ENCODE measurements around the gene PCDHGA9. TPM values are rescaled to one million over a fixed set of nuclear protein-coding genes. Genes with fewer than 3 reads are reported as not detected.
"Not testable (repeated sequence)": the region's sequence is repeated elsewhere in the genome, so short reads cannot be mapped to it uniquely, and the experiment has no call there.

The PCDHGA9 gene
- total RNA-seq, 4 donors from 2014 or later = 0.95 to 4.0 (median 1.5) TPM

- TF ChIP-seq POLR2A (IDR thresholded peaks at IDR 0.05) = no peak
- ATAC-seq (no peak), DNase-seq (no peak)
- Histone ChIP-seq H3K36me3 (no peaks in the 10 kb centered on the region), H3K27me3 (peaks cover 0 to 15% (median 8%) of the 10 kb centered on the region in 3 donors), H3K27ac (no peak overlapping the region), H3K4me1 (peaks cover 0 to 4% of the 10 kb centered on the region in 2 donors), H3K4me3 (peak overlapping the region in 1 of 4 donors; percentile 50), H3K9me3 (peaks cover 0 to 13% (median 4%) of the 10 kb centered on the region in 3 donors)
- intact Hi-C loops (cut with DNase I; ENCODE audit: low total_unique reads) (loop anchor here (5.0 kb wide), 1 partner anchor 40 kb away; the partner anchor contains the start of gene PCDHGA10), in situ Hi-C loops (cut with MboI; ENCODE audit: low sequenced_read_pairs in 4 of 4) (no loop called here)
Measured at GRCh38 chr5:141371572-141372475, 30.8 kb upstream of the PCDHGA9 start.

- peaks cover 0 to 13% (median 4%) of the 10 kb centered on the region in 3 donors for H3K9me3 ChIP-seq
- TF ChIP-seq CTCF (IDR thresholded peaks at IDR 0.05 in 4 of 5, conservative IDR thresholded peaks at IDR 0.05 in 1 of 5) = peak in 3 of 5 experiments; percentile 41 to 55 (median 45)
- no peak for TF ChIP-seq POLR2A (IDR thresholded peaks at IDR 0.05)
- H3K27ac ChIP-seq = no peak within 1 kb of the TSS
- in situ Hi-C loops (cut with MboI; ENCODE audit: low sequenced_read_pairs in 4 of 4) = no loop called here
- DNase-seq (no peak), ATAC-seq (no peak)
- H3K4me1 ChIP-seq = peaks cover 0 to 4% of the 10 kb centered on the region in 2 donors
- H3K36me3 ChIP-seq = no peaks in the 10 kb centered on the region
- peak within 1 kb of the TSS; percentile 23 to 53 (median 42) for H3K4me3 ChIP-seq
- intact Hi-C loops (cut with DNase I; ENCODE audit: low total_unique reads) = loop anchor here (5.0 kb wide), 1 partner anchor 39 kb away; the partner anchor contains the start of gene PCDHGA10
- H3K27me3 ChIP-seq = peaks cover 0 to 11% (median 8%) of the 10 kb centered on the region in 3 donors
Measured at GRCh38 chr5:141373673-141374317, 28.8 kb upstream of the PCDHGA9 start, which contains the start of gene PCDHGA6. PCDHGA6 (plus strand) TSS chr5:141373891; CDS start chr5:141374084, 193 bp downstream.

- ATAC-seq (no peak), DNase-seq (no peak)
- TF ChIP-seq POLR2A (IDR thresholded peaks at IDR 0.05) (no peak), CTCF (IDR thresholded peaks at IDR 0.05 in 4 of 5, conservative IDR thresholded peaks at IDR 0.05 in 1 of 5) (no peak)
- Histone ChIP-seq H3K4me3 (peak overlapping the region in 2 of 4 donors; percentile 43 to 53), H3K27ac (no peak overlapping the region), H3K4me1 (peaks cover 0 to 4% of the 10 kb centered on the region in 2 donors), H3K9me3 (peaks cover 0 to 13% (median 4%) of the 10 kb centered on the region in 3 donors), H3K27me3 (peaks cover 0 to 8% (median 5%) of the 10 kb centered on the region in 3 donors), H3K36me3 (no peaks in the 10 kb centered on the region)
- intact Hi-C loops (cut with DNase I; ENCODE audit: low total_unique reads) (loop anchor here (5.0 kb wide), 1 partner anchor 38 kb away; the partner anchor contains the start of gene PCDHGA10), in situ Hi-C loops (cut with MboI; ENCODE audit: low sequenced_read_pairs in 4 of 4) (no loop called here)
Measured at GRCh38 chr5:141374627-141375026, 28.0 kb upstream of the PCDHGA9 start.

- intact Hi-C loops (cut with DNase I; ENCODE audit: low total_unique reads); in situ Hi-C loops (cut with MboI; ENCODE audit: low sequenced_read_pairs in 4 of 4); H3K27me3 ChIP-seq; H3K4me1 ChIP-seq; ATAC-seq; DNase-seq; H3K27ac ChIP-seq; H3K36me3 ChIP-seq; H3K4me3 ChIP-seq: not testable (repeated sequence)
- H3K9me3 ChIP-seq = peaks cover 0 to 13% (median 4%) of the 10 kb centered on the region in 3 donors
Measured at GRCh38 chr5:141375444-141376155, 27.0 kb upstream of the PCDHGA9 start.

All from gastrocnemius medialis (tissue), 4 donors.